H1 (cell line): ENCODE measurements around the gene UCMA.

Source experiments
- ASH2L ChIP-seq: fragments of 200-600, 300-600 bp; sonication (generic); IDR thresholded peaks from one replicate; pipeline ENCODE4 v1.7.1; 2017; ENCODE audit warnings: low read length
- POLR2A ChIP-seq, 2 experiments: IDR thresholded peaks; 1 replicate in 1 of 2; 2 replicates in 1 of 2; pipeline ENCODE4 v1.6.1; 2011; ENCODE audit warnings: low read depth in 2 of 2, low read length in 2 of 2, mild to moderate bottlenecking in 2 of 2; ENCODE audit errors: control extremely low read depth in 1 of 2
- USF2 ChIP-seq: IDR thresholded peaks from 2 replicates; pipeline ENCODE4 v1.6.1; 2011; ENCODE audit warnings: low read length, improper control_type of control experiment
- TF ChIP-seq, protein P1 (sequence below), 3 experiments: IDR thresholded peaks; 1 replicate in 2 of 3; 2 replicates in 1 of 3; pipeline versions ENCODE4 v1.5.1 to v1.6.1; 2011; ENCODE audit warnings: low read length in 3 of 3, mild to moderate bottlenecking in 3 of 3, inconsistent platforms in 2 of 3, low read depth in 1 of 3, moderate library complexity in 1 of 3; ENCODE audit not compliant: insufficient read depth in 1 of 3; ENCODE audit errors: control extremely low read depth in 1 of 3

DNA sequence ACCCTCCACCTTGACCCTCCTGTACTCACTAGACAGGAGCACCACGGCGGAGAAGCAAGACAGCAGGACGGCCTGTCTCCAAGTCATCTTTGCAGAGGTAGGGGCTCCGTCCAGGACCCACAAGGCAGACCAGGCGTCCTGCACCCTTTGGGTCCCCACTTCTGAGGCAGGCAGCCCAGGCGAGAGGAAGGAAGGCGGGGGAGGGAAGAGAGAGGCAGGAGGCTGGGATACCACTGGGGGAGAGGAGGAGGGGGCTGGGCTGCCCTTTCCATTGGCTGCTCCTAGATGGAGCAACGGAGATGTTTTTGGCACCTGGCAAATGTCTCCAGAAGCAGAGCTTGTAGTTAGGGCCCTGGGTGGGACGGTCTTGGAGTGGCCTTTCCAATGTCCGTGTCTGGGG lies at the start of gene UCMA:
- TF ChIP-seq POLR2A (IDR thresholded peaks at IDR 0.05; ENCODE audit: control extremely low read depth in 1 of 2, low read depth in 2 of 2, low read length in 2 of 2) (no peak), ASH2L (no peak), USF2 (no peak)
- TF ChIP-seq, protein P1, sequence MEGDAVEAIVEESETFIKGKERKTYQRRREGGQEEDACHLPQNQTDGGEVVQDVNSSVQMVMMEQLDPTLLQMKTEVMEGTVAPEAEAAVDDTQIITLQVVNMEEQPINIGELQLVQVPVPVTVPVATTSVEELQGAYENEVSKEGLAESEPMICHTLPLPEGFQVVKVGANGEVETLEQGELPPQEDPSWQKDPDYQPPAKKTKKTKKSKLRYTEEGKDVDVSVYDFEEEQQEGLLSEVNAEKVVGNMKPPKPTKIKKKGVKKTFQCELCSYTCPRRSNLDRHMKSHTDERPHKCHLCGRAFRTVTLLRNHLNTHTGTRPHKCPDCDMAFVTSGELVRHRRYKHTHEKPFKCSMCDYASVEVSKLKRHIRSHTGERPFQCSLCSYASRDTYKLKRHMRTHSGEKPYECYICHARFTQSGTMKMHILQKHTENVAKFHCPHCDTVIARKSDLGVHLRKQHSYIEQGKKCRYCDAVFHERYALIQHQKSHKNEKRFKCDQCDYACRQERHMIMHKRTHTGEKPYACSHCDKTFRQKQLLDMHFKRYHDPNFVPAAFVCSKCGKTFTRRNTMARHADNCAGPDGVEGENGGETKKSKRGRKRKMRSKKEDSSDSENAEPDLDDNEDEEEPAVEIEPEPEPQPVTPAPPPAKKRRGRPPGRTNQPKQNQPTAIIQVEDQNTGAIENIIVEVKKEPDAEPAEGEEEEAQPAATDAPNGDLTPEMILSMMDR (IDR thresholded peaks at IDR 0.05; ENCODE audit: control extremely low read depth in 1 of 3, insufficient read depth in 1 of 3, low read depth in 1 of 3, low read length in 3 of 3): no peak
